ENCODE measurements around the gene TRPM2. TPM values are rescaled to one million over a fixed set of nuclear protein-coding genes. Genes with fewer than 3 reads are reported as not detected.

TRPM2 gene
- total and polyA plus RNA-seq, 2 of the 13 experiments (the other 11 are each of a cell fraction or from before 2014, with no cell fraction given), result 0.07 to 0.20 TPM

GRCh38 chr21:44370027-44370735, 16.8 kb downstream of the TRPM2 start (continued):
- TF ChIP-seq ZNF609 (CRISPR knock-in tag; IDR thresholded peaks at IDR 0.05; ENCODE audit: borderline replicate concordance), result peak; percentile 62; the same call in 1 of the 2 replicates
- TF ChIP-seq ZSCAN21 (CRISPR knock-in tag; IDR thresholded peaks at IDR 0.05; ENCODE audit: borderline replicate concordance), result no peak
- TF ChIP-seq MYC (CRISPR knock-in tag; IDR thresholded peaks at IDR 0.05; ENCODE audit: borderline replicate concordance), result peak; percentile 61; the same call in 1 of the 2 replicates
- no peak for TF ChIP-seq ZNF607 (CRISPR knock-in tag; IDR thresholded peaks at IDR 0.05; ENCODE audit: borderline replicate concordance)
- 0 out of 2 replicates have a peak, but pooled peaks have one; percentile 10 for TF ChIP-seq BCL6 (CRISPR knock-in tag; IDR thresholded peaks at IDR 0.05)
- no peak for TF ChIP-seq ZNF691 (CRISPR knock-in tag; IDR thresholded peaks at IDR 0.05; ENCODE audit: borderline replicate concordance, low read depth)
- peak; percentile 28; the same call in 1 of the 2 replicates for TF ChIP-seq RAD51 (IDR thresholded peaks at IDR 0.05; ENCODE audit: borderline replicate concordance)
- TF ChIP-seq ZNF335 (CRISPR knock-in tag; IDR thresholded peaks at IDR 0.05), result 0 out of 2 replicates have a peak, but pooled peaks have one; percentile 14
- TF ChIP-seq BORCS8-MEF2B (CRISPR knock-in tag; IDR thresholded peaks at IDR 0.05), result no peak
- peak; percentile 74 for TF ChIP-seq ZNF746 (CRISPR knock-in tag; IDR thresholded peaks at IDR 0.05)
- TF ChIP-seq SMC3 (IDR thresholded peaks at IDR 0.05; ENCODE audit: low read length), result no peak
- peak; percentile 57 for TF ChIP-seq CREB1 (IDR thresholded peaks at IDR 0.05)
- no peak for TF ChIP-seq CREB1 (CRISPR knock-in tag; IDR thresholded peaks at IDR 0.05)
- no peak for TF ChIP-seq REST (IDR thresholded peaks at IDR 0.05; ENCODE audit: borderline replicate concordance in 1 of 2, low read depth in 1 of 2, low read length in 2 of 2)
- TF ChIP-seq ARNT (IDR thresholded peaks at IDR 0.05), result no peak
- TF ChIP-seq KDM6A (CRISPR knock-in tag; IDR thresholded peaks at IDR 0.05; ENCODE audit: low read depth), result no peak
- TF ChIP-seq DMTF1 (CRISPR knock-in tag; IDR thresholded peaks at IDR 0.05), result no peak
- no peak for TF ChIP-seq SOX6 (IDR thresholded peaks at IDR 0.05)
- TF ChIP-seq SOX6 (CRISPR knock-in tag; IDR thresholded peaks at IDR 0.05), result peak; percentile 56; the same call in 1 of the 2 replicates

Measured in HepG2 (cell line).